Esophagus (tissue), 2 donors: Measurements from ENCODE around the gene SLC26A4. TPM values are rescaled to one million over a fixed set of nuclear protein-coding genes. Genes with fewer than 3 reads are reported as not detected.

Source experiments
- H3K27ac ChIP-seq, 2 donors: one replicate each; pipeline ENCODE4 v1.5.1; 2013; ENCODE audit warnings: low read depth in 2 of 2, mild to moderate bottlenecking in 2 of 2, inconsistent platforms in 1 of 2, low read length in 1 of 2, moderate library complexity in 1 of 2
- H3K27me3 ChIP-seq, 2 donors: one replicate each; pipeline ENCODE4 v1.6.1; 2013; ENCODE audit warnings: low read length in 2 of 2, control low read depth in 1 of 2, mild to moderate bottlenecking in 1 of 2; ENCODE audit not compliant: insufficient read depth in 2 of 2, control insufficient read depth in 1 of 2
- H3K36me3 ChIP-seq, 2 donors: one replicate each; pipeline ENCODE4 v1.6.1; 2013; ENCODE audit warnings: low read length in 1 of 2; ENCODE audit not compliant: control insufficient read depth in 2 of 2, insufficient read depth in 2 of 2
- H3K4me1 ChIP-seq, 2 donors: one replicate each; pipeline ENCODE4 v1.6.1; 2013; ENCODE audit warnings: low read length in 1 of 2; ENCODE audit not compliant: control insufficient read depth in 2 of 2, insufficient read depth in 2 of 2
- H3K4me3 ChIP-seq, 2 donors: one replicate each; pipeline ENCODE4 v1.5.1; 2013; ENCODE audit warnings: low read length in 2 of 2, mild to moderate bottlenecking in 2 of 2, low read depth in 1 of 2, moderate library complexity in 1 of 2
- H3K9me3 ChIP-seq, 2 donors: one replicate each; pipeline ENCODE4 v1.6.1; 2013; ENCODE audit warnings: mild to moderate bottlenecking in 2 of 2, low read depth in 1 of 2, low read length in 1 of 2, moderate library complexity in 1 of 2; ENCODE audit not compliant: control insufficient read depth in 2 of 2, insufficient read depth in 1 of 2
- WGBS, 2 donors: extraction: QIAGEN DNeasy Blood & Tissue Kit; methylation state at CpG; one replicate each; pipeline ENCODE4 v1.1.7; 2013; 5-methylcytosine and 5-hydroxymethylcytosine counted together
- polyA plus RNA-seq, 2 donors: library from polyadenylated mRNA; stranded (reverse); fragments of 200-250 nt; gene quantifications; one replicate each; pipeline ENCODE4 v1.2.3, GENCODE V29; 2013
- donor health status: healthy with polysubstance abuse.
- donor health status: Bipolar disorder and iron deficiency.

The SLC26A4 gene
- polyA plus RNA-seq, 2 donors, result 0.02 to 0.06 TPM

DNA sequence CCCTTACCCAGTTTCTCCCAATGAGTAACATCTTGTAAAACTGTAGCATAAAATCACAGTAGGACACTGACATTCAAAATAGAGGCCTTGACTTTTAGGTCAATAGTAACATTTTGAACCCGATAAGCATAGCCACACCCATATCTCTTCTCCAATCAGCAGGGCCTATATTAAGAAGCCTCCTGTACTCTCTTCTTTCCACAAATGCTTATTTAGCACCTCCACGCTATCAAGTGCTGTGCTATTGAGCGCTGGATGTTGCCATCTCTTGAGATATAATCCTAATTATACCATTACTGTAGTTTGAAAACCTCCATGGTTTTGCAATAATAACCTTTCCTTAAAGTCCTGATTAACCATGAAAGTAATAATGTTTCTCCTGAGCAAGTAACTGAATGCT lies 43.2 kb downstream of the SLC26A4 start:
- Histone ChIP-seq H3K4me1 (no peaks in the 10 kb centered on the region), H3K9me3 (no peaks in the 10 kb centered on the region), H3K36me3 (no peaks in the 10 kb centered on the region), H3K27me3 (no peaks in the 10 kb centered on the region), H3K27ac (no peak overlapping the region), H3K4me3 (no peak overlapping the region)
- 76 to 81% methylated on average over 3 of the region's 3 CpGs for WGBS, 2 donors

DNA sequence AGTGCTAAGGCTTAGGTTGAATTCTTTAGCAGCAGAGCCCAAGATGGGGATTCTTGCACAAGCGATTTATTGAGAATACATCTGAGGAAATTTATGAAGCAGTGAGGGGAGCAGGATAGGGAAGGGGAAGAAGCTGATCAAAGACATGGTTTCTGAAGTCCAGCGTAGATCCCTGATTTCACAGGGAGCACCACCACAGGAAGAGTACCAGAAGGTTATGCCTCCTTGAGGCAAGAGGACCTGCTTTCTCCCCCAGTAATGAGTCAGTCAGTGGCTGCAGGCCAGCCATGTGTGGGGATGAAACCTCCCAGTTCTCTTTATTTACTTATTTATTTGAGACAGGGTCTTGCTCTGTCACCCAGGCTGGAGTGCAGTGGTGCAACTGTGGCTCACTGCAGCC lies 48.3 kb downstream of the SLC26A4 start:
- no peak overlapping the region for H3K4me3 ChIP-seq
- H3K4me1 ChIP-seq, result no peaks in the 10 kb centered on the region
- WGBS, 2 donors, result 96 to 97% methylated on average over 2 of the region's 2 CpGs
- no peaks in the 10 kb centered on the region for H3K36me3 ChIP-seq
- H3K27me3 ChIP-seq, result no peaks in the 10 kb centered on the region
- H3K9me3 ChIP-seq, result no peaks in the 10 kb centered on the region
- H3K27ac ChIP-seq, result no peak overlapping the region

DNA sequence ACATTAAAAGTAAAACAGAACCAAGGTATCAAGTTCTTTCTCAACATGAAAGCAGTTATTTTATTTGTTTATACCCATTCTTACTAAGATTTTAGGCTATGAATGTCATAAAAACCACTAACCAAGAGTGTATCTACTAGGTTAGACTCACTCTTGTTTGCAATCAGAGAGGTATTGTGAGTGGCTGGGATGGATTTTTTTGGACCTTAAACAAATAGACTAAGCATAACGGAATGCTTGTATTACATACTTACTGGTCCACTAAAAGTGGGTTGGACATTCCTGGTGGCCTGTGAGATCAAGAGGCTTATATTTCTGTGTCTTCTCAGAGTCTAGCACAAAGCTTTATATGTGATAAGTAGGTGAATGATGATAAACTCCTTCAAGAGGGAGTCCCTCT lies 50.7 kb downstream of the SLC26A4 start:
- Histone ChIP-seq H3K9me3 (no peaks in the 10 kb centered on the region), H3K4me3 (no peak overlapping the region), H3K27ac (no peak overlapping the region), H3K27me3 (no peaks in the 10 kb centered on the region), H3K4me1 (no peaks in the 10 kb centered on the region), H3K36me3 (no peaks in the 10 kb centered on the region)
- 78 to 90% methylated on average over 1 of the region's 1 CpG for WGBS, 2 donors

DNA sequence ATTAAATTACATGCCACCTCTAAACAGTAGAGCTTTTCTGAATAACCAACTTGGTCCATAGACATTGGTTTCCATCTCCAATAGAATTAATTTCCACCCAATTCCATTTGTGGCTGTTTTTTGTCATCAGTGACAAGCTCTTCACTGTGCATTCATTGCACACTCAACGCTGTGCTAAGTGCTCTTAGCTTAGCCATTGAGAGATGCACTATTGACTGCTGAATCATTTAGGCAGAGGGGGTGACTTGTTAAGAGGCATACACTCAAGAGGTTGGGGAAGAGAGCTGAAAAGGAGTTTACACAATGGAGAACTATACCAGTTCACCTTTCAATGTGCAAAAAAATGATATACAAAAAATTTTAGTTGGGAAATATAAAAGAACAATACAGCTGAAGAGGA lies 51.4 kb downstream of the SLC26A4 start:
- H3K27ac ChIP-seq, result no peak overlapping the region
- 87 to 92% methylated on average over 1 of the region's 1 CpG for WGBS, 2 donors
- no peaks in the 10 kb centered on the region for H3K9me3 ChIP-seq
- no peaks in the 10 kb centered on the region for H3K27me3 ChIP-seq
- no peak overlapping the region for H3K4me3 ChIP-seq
- H3K36me3 ChIP-seq, result no peaks in the 10 kb centered on the region
- no peaks in the 10 kb centered on the region for H3K4me1 ChIP-seq

DNA sequence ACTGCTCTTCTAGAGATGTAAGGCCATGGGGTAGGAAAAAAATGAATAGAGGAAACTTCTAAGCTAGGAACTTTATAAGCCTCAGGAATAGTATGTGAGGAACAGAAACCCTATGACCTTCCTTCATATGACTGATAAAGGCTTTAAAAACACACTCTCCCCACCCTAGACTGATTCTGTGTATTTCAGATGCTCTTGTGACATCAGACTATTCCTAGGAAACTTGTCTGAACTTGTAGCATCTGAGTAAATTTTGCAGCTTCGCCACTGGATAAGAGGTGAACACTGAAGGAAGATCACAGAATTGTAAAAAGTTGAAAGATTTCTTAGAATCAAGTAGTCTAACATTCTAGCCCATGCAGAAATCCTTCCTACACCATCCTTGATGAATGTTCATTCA lies 52.3 kb downstream of the SLC26A4 start:
- no peaks in the 10 kb centered on the region for H3K4me1 ChIP-seq
- H3K36me3 ChIP-seq, result no peaks in the 10 kb centered on the region
- H3K27ac ChIP-seq, result no peak overlapping the region
- no peak overlapping the region for H3K4me3 ChIP-seq
- H3K9me3 ChIP-seq, result no peaks in the 10 kb centered on the region
- no peaks in the 10 kb centered on the region for H3K27me3 ChIP-seq
- 69 to 77% methylated on average over 1 of the region's 1 CpG for whole genome bisulfite sequencing, 2 donors

DNA sequence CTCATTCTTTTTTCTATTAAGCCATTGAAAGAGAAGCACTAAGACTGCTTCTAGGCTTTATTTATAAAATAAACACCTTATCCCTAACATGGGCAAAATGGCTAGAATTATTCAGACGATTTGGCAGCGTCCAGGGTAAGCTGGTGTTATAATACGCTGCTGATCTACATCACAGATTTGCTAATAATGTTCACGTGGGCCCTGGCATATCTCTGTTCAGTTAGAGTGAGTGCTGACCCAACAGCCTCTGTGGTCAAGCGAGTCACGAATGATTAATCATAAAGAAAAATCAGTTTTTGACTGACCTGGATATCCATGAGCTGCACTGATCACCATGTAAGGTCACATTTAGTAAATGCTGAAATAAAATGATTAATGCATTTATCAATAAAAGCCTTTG lies 54.9 kb downstream of the SLC26A4 start:
- no peak overlapping the region for H3K4me3 ChIP-seq
- no peaks in the 10 kb centered on the region for H3K9me3 ChIP-seq
- 83 to 84% methylated on average over 6 of the region's 6 CpGs for WGBS, 2 donors
- no peaks in the 10 kb centered on the region for H3K36me3 ChIP-seq
- no peak overlapping the region for H3K27ac ChIP-seq
- no peaks in the 10 kb centered on the region for H3K4me1 ChIP-seq
- H3K27me3 ChIP-seq, result no peaks in the 10 kb centered on the region

DNA sequence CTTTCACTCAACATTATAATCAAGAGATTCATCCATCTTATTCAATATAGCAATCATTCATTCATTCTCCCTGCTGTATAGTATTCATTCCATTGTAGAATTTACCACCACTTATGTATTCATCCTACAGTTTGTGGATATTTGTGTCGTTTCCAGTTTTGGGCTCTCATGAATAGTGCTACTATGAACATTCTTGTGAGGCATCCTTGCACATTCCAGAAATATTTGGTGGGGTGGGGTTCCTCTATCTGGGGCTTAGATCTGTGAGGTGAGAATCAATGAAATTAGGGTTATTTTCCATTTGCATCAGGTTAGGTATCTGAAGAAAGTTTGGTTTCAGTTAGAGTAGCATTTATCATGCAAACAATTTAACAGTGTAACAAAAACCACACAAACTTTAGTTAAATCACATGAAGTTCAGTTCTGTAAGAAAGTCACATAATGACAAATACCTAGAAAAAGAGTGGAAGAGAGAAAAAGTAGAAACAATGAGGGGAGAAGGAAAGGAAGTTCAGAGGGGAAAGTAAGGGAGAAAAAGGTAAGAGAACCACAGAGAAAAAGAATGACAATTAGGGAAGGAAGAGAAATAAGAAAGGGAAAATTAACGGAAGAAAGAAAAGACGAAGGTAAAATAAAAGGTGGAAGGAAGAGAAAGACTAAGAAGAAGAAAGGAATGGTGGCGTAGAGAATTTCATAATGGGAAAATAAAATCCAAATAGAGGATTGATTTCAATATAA lies 58.0 kb downstream of the SLC26A4 start:
- 86 to 89% methylated on average over 4 of the region's 4 CpGs for WGBS, 2 donors
- Histone ChIP-seq H3K9me3 (no peaks in the 10 kb centered on the region), H3K4me1 (no peaks in the 10 kb centered on the region), H3K27ac (no peak overlapping the region), H3K27me3 (no peaks in the 10 kb centered on the region), H3K36me3 (no peaks in the 10 kb centered on the region), H3K4me3 (no peak overlapping the region)

DNA sequence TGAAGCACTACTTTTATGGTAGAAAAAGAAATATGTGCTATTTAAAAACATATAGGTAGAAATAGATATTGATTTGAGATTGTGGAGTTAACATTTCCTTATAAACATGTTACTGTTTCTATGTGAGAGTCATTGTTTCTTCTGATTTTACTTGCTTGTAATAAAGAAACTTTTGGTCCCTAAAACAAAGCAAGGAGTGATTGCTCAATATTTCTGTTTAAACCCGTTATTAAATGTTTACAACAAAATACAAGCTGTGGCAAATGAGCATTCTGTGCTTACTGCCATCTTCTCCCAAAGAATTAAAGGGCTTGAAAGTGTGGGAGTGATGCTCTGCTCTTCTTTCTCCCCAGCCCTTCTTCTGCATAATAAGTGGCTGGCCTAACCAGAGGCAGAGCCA lies 60.7 kb downstream of the SLC26A4 start:
- no peak overlapping the region for H3K27ac ChIP-seq
- H3K4me1 ChIP-seq, result no peaks in the 10 kb centered on the region
- no peak overlapping the region for H3K4me3 ChIP-seq
- no peaks in the 10 kb centered on the region for H3K27me3 ChIP-seq
- no peaks in the 10 kb centered on the region for H3K9me3 ChIP-seq
- 46 to 52% methylated on average over 1 of the region's 1 CpG for WGBS, 2 donors
- no peaks in the 10 kb centered on the region for H3K36me3 ChIP-seq

DNA sequence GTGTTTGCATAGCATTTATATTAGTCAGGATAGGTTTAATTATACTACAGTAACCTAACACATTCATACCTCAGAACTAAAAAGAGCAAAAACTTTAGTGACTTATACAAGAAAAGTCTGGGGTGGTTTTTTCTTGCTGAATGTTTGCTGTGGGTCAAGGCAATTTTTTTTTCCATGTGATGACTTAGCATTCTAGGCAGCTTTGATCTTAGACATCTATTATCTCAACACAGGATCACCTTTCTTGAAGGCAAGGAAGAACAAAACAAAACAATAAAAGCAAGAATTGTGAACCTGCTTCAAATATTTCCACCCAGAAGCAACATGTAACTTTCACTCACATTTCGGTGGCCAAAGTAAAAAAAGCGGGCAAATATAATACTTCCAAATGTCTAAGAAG lies 62.6 kb downstream of the SLC26A4 start:
- H3K4me3 ChIP-seq, result no peak overlapping the region
- no peaks in the 10 kb centered on the region for H3K4me1 ChIP-seq
- no peaks in the 10 kb centered on the region for H3K36me3 ChIP-seq
- H3K27ac ChIP-seq, result no peak overlapping the region
- WGBS, 2 donors, result 88 to 91% methylated on average over 2 of the region's 2 CpGs
- no peaks in the 10 kb centered on the region for H3K27me3 ChIP-seq
- H3K9me3 ChIP-seq, result no peaks in the 10 kb centered on the region

DNA sequence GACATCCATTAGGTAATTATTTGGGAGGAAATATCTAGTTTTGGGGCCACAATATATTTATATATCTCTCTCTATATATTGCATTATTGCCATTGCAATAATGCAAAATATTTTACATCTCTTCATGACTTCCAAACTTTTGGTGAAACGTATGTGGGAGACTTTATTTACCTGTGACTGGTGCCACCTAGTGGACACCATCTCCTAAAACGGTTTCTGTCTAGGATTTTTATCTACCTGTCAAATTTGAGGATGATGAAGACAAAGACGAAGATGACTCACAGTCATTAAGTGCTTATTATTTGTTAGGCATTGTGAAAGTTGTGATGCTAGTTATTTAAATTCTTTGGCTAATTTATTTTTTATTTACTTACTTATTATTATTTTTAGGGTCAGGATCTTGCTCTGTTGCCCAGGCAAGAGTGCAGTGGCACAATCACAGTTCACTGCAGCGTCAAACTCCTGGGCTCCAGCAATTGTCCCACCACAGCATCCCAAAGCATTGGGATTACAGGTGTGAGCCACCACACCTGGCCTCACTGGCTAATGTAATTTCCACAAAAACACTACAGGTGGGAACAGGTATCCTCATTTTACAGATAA lies 64.6 kb downstream of the SLC26A4 start:
- no peaks in the 10 kb centered on the region for H3K27me3 ChIP-seq
- 20 to 22% methylated on average over 4 of the region's 4 CpGs for WGBS, 2 donors
- H3K4me3 ChIP-seq, result no peak overlapping the region
- H3K36me3 ChIP-seq, result no peaks in the 10 kb centered on the region
- H3K4me1 ChIP-seq, result no peaks in the 10 kb centered on the region
- no peak overlapping the region for H3K27ac ChIP-seq
- no peaks in the 10 kb centered on the region for H3K9me3 ChIP-seq
